Measurements from ENCODE around the gene NAB1.

NAB1 gene

GRCh38 chr2:190670182-190670946 is 21.5 kb downstream of the NAB1 start:
- Histone ChIP-seq H2AFZ (ENCODE audit: low read depth, low read length) (no peak overlapping the region), H3K4me1 (ENCODE audit: control insufficient read depth, insufficient read depth, low read depth, low read length) (no peaks in the 10 kb centered on the region), H3K18ac (ENCODE audit: low read depth in 1 of 2, low read length in 2 of 2) (no peak overlapping the region), H2BK5ac (ENCODE audit: low read depth, low read length, poor library complexity, severe bottlenecking) (no peak overlapping the region), H3K4ac (ENCODE audit: low read depth in 1 of 2, low read length in 2 of 2) (no peak overlapping the region), H3K79me1 (replicated peaks; ENCODE audit: low read length, poor library complexity, severe bottlenecking) (peaks cover 11% of the 10 kb centered on the region), H3K9ac (ENCODE audit: low read length) (no peak overlapping the region), H3K4me3 (ENCODE audit: insufficient read depth in 1 of 2, low read depth in 1 of 2, low read length in 2 of 2) (no peak overlapping the region), H2BK12ac (ENCODE audit: low read length in 2 of 2) (no peak overlapping the region), H2BK15ac (ENCODE audit: low read depth, poor library complexity, severe bottlenecking) (no peak overlapping the region), H3K23ac (ENCODE audit: low read length in 2 of 2) (no peak overlapping the region), H3K27me3 (ENCODE audit: control insufficient read depth in 1 of 2, insufficient read depth in 1 of 2, low read length in 2 of 2) (no peaks in the 10 kb centered on the region), H3K4me2 (ENCODE audit: low read length, poor library complexity, severe bottlenecking) (no peak overlapping the region), H2AK5ac (ENCODE audit: low read length, severe bottlenecking) (no peak overlapping the region), H3K9me3 (ENCODE audit: control insufficient read depth, low read length) (no peaks in the 10 kb centered on the region), H3K14ac (ENCODE audit: low read length in 2 of 2) (no peak overlapping the region), H2BK120ac (ENCODE audit: low read depth, low read length) (no peak overlapping the region), H4K91ac (ENCODE audit: low read length) (no peak overlapping the region), H3K36me3 (ENCODE audit: control insufficient read depth in 1 of 2, insufficient read depth in 2 of 2, low read depth in 1 of 2, low read length in 2 of 2) (peaks cover 2 to 54% of the 10 kb centered on the region in 2 experiments), H4K8ac (ENCODE audit: low read length) (no peak overlapping the region), H3K27ac (ENCODE audit: low read length, poor library complexity, severe bottlenecking) (no peak overlapping the region)
- no peak for DNase-seq
- 98% methylated on average over 5 of the region's 10 CpGs for WGBS

GRCh38 chr2:190674966-190675650 is 26.2 kb downstream of the NAB1 start:
- H2AK5ac ChIP-seq (ENCODE audit: low read length, severe bottlenecking), result no peak overlapping the region
- H3K27ac ChIP-seq (ENCODE audit: low read length, poor library complexity, severe bottlenecking), result no peak overlapping the region
- H3K23ac ChIP-seq (ENCODE audit: low read length in 2 of 2), result no peak overlapping the region
- no CpG with 5 or more reads among the region's 1 CpG for WGBS
- no peak overlapping the region for H3K4me2 ChIP-seq (ENCODE audit: low read length, poor library complexity, severe bottlenecking)
- no peak overlapping the region for H3K18ac ChIP-seq (ENCODE audit: low read depth in 1 of 2, low read length in 2 of 2)
- H2BK120ac ChIP-seq (ENCODE audit: low read depth, low read length), result no peak overlapping the region
- H3K14ac ChIP-seq (ENCODE audit: low read length in 2 of 2), result no peak overlapping the region
- DNase-seq, result no peak
- no peak overlapping the region for H3K9ac ChIP-seq (ENCODE audit: low read length)
- H2BK12ac ChIP-seq (ENCODE audit: low read length in 2 of 2), result no peak overlapping the region
- no peaks in the 10 kb centered on the region for H3K9me3 ChIP-seq (ENCODE audit: control insufficient read depth, low read length)
- H4K91ac ChIP-seq (ENCODE audit: low read length), result no peak overlapping the region
- H3K27me3 ChIP-seq (ENCODE audit: control insufficient read depth in 1 of 2, insufficient read depth in 1 of 2, low read length in 2 of 2), result no peaks in the 10 kb centered on the region
- H2AFZ ChIP-seq (ENCODE audit: low read depth, low read length), result no peak overlapping the region
- H3K4ac ChIP-seq (ENCODE audit: low read depth in 1 of 2, low read length in 2 of 2), result no peak overlapping the region
- no peak overlapping the region for H2BK5ac ChIP-seq (ENCODE audit: low read depth, low read length, poor library complexity, severe bottlenecking)
- H3K4me1 ChIP-seq (ENCODE audit: control insufficient read depth, insufficient read depth, low read depth, low read length), result no peaks in the 10 kb centered on the region
- peaks cover 2 to 66% of the 10 kb centered on the region in 2 experiments for H3K36me3 ChIP-seq (ENCODE audit: control insufficient read depth in 1 of 2, insufficient read depth in 2 of 2, low read depth in 1 of 2, low read length in 2 of 2)
- no peak overlapping the region for H4K8ac ChIP-seq (ENCODE audit: low read length)
- H3K4me3 ChIP-seq (ENCODE audit: insufficient read depth in 1 of 2, low read depth in 1 of 2, low read length in 2 of 2), result no peak overlapping the region
- no peak overlapping the region for H2BK15ac ChIP-seq (ENCODE audit: low read depth, poor library complexity, severe bottlenecking)
- peaks cover 9% of the 10 kb centered on the region for H3K79me1 ChIP-seq (replicated peaks; ENCODE audit: low read length, poor library complexity, severe bottlenecking)

- Histone ChIP-seq H3K18ac (ENCODE audit: low read depth in 1 of 2, low read length in 2 of 2) (no peak overlapping the region), H3K9me3 (ENCODE audit: control insufficient read depth, low read length) (no peaks in the 10 kb centered on the region), H3K14ac (ENCODE audit: low read length in 2 of 2) (no peak overlapping the region), H3K4ac (ENCODE audit: low read depth in 1 of 2, low read length in 2 of 2) (no peak overlapping the region), H3K4me1 (ENCODE audit: control insufficient read depth, insufficient read depth, low read depth, low read length) (peaks cover 2% of the 10 kb centered on the region), H2BK12ac (ENCODE audit: low read length in 2 of 2) (no peak overlapping the region), H2AFZ (ENCODE audit: low read depth, low read length) (no peak overlapping the region), H2AK5ac (ENCODE audit: low read length, severe bottlenecking) (no peak overlapping the region), H3K27ac (ENCODE audit: low read length, poor library complexity, severe bottlenecking) (no peak overlapping the region), H2BK15ac (ENCODE audit: low read depth, poor library complexity, severe bottlenecking) (no peak overlapping the region), H3K4me2 (ENCODE audit: low read length, poor library complexity, severe bottlenecking) (no peak overlapping the region), H3K23ac (ENCODE audit: low read length in 2 of 2) (no peak overlapping the region), H3K9ac (ENCODE audit: low read length) (no peak overlapping the region), H2BK120ac (ENCODE audit: low read depth, low read length) (no peak overlapping the region), H3K27me3 (ENCODE audit: control insufficient read depth in 1 of 2, insufficient read depth in 1 of 2, low read length in 2 of 2) (no peaks in the 10 kb centered on the region), H3K36me3 (ENCODE audit: control insufficient read depth in 1 of 2, insufficient read depth in 2 of 2, low read depth in 1 of 2, low read length in 2 of 2) (peaks cover 3 to 54% of the 10 kb centered on the region in 2 experiments), H3K4me3 (ENCODE audit: insufficient read depth in 1 of 2, low read depth in 1 of 2, low read length in 2 of 2) (no peak overlapping the region), H2BK5ac (ENCODE audit: low read depth, low read length, poor library complexity, severe bottlenecking) (no peak overlapping the region), H4K91ac (ENCODE audit: low read length) (no peak overlapping the region), H3K79me1 (replicated peaks; ENCODE audit: low read length, poor library complexity, severe bottlenecking) (peaks cover 13% of the 10 kb centered on the region), H4K8ac (ENCODE audit: low read length) (no peak overlapping the region)
- no peak for DNase-seq
- 84% methylated on average over 4 of the region's 4 CpGs for WGBS
Measured at GRCh38 chr2:190677255-190677654, 28.4 kb downstream of the NAB1 start.

GRCh38 chr2:190678444-190679162 is 29.7 kb downstream of the NAB1 start:
- H2AFZ ChIP-seq (ENCODE audit: low read depth, low read length), result no peak overlapping the region
- H4K91ac ChIP-seq (ENCODE audit: low read length), result no peak overlapping the region
- H2BK120ac ChIP-seq (ENCODE audit: low read depth, low read length), result no peak overlapping the region
- DNase-seq, result peak; percentile 6
- no peak overlapping the region for H3K14ac ChIP-seq (ENCODE audit: low read length in 2 of 2)
- no peak overlapping the region for H3K4me2 ChIP-seq (ENCODE audit: low read length, poor library complexity, severe bottlenecking)
- peaks cover 14% of the 10 kb centered on the region for H3K79me1 ChIP-seq (replicated peaks; ENCODE audit: low read length, poor library complexity, severe bottlenecking)
- no peak overlapping the region for H3K18ac ChIP-seq (ENCODE audit: low read depth in 1 of 2, low read length in 2 of 2)
- H3K4me3 ChIP-seq (ENCODE audit: insufficient read depth in 1 of 2, low read depth in 1 of 2, low read length in 2 of 2), result no peak overlapping the region
- H3K27ac ChIP-seq (ENCODE audit: low read length, poor library complexity, severe bottlenecking), result no peak overlapping the region
- WGBS, result 77% methylated on average over 4 of the region's 6 CpGs
- no peak overlapping the region for H4K8ac ChIP-seq (ENCODE audit: low read length)
- H3K27me3 ChIP-seq (ENCODE audit: control insufficient read depth in 1 of 2, insufficient read depth in 1 of 2, low read length in 2 of 2), result no peaks in the 10 kb centered on the region
- peaks cover 3% of the 10 kb centered on the region for H3K4me1 ChIP-seq (ENCODE audit: control insufficient read depth, insufficient read depth, low read depth, low read length)
- no peak overlapping the region for H2BK5ac ChIP-seq (ENCODE audit: low read depth, low read length, poor library complexity, severe bottlenecking)
- H3K9me3 ChIP-seq (ENCODE audit: control insufficient read depth, low read length), result no peaks in the 10 kb centered on the region
- H2AK5ac ChIP-seq (ENCODE audit: low read length, severe bottlenecking), result no peak overlapping the region
- H3K9ac ChIP-seq (ENCODE audit: low read length), result no peak overlapping the region
- no peak overlapping the region for H3K23ac ChIP-seq (ENCODE audit: low read length in 2 of 2)
- H2BK12ac ChIP-seq (ENCODE audit: low read length in 2 of 2), result no peak overlapping the region
- peaks cover 3 to 50% of the 10 kb centered on the region in 2 experiments for H3K36me3 ChIP-seq (ENCODE audit: control insufficient read depth in 1 of 2, insufficient read depth in 2 of 2, low read depth in 1 of 2, low read length in 2 of 2)
- no peak overlapping the region for H3K4ac ChIP-seq (ENCODE audit: low read depth in 1 of 2, low read length in 2 of 2)
- H2BK15ac ChIP-seq (ENCODE audit: low read depth, poor library complexity, severe bottlenecking), result no peak overlapping the region

Measured in mesenchymal stem cell (in vitro differentiated cells and primary cell).